SK-N-MC (cell line): Measurements from ENCODE around the gene RALGDS.

Experiments used
- DNase-seq: peaks from one replicate; pipeline ENCODE4 v3.0.0-alpha.2; 2011; ENCODE audit warnings: low read depth, low spot score
- H3K27ac ChIP-seq: fragments of 200-600 bp; sonication (generic); 2 replicates; pipeline ENCODE4 v1.5.1; 2016; ENCODE audit warnings: mixed run types
- H3K36me3 ChIP-seq: fragments of 200-600 bp; sonication (generic); 2 replicates; pipeline ENCODE4 v1.6.1; 2017; ENCODE audit warnings: antibody characterized with exemption, low read length, mixed read lengths; ENCODE audit not compliant: insufficient read depth
- H3K4me3 ChIP-seq: fragments of 200-600 bp; sonication (generic); 2 replicates; pipeline ENCODE4 v1.5.1; 2016
- H3K9ac ChIP-seq: fragments of 200-600 bp; sonication (generic); 2 replicates; pipeline ENCODE4 v1.8.0; 2017; ENCODE audit warnings: mixed run types, mixed read lengths; ENCODE audit not compliant: insufficient read length
- H3K9me3 ChIP-seq: fragments of 200-600 bp; sonication (generic); 2 replicates; pipeline ENCODE4 v1.6.1; 2017; ENCODE audit warnings: low read depth, mild to moderate bottlenecking, antibody characterized with exemption, low read length, moderate library complexity, mixed read lengths
- EZH2 ChIP-seq: fragments of 200-600 bp; sonication (generic); IDR thresholded peaks from one replicate; pipeline ENCODE4 v1.6.1; 2017; ENCODE audit warnings: antibody characterized with exemption
- FOXP2 ChIP-seq: optimal IDR thresholded peaks from 2 replicates; pipeline ENCODE3; 2011; ENCODE audit warnings: mild to moderate bottlenecking, moderate library complexity; ENCODE audit not compliant: insufficient read depth; ENCODE audit errors: extremely low read length, control extremely low read depth
- POLR2AphosphoS5 ChIP-seq: IDR thresholded peaks from 2 replicates; pipeline ENCODE4 v1.6.1; 2012; ENCODE audit warnings: mild to moderate bottlenecking, low read depth, low read length, borderline replicate concordance

RALGDS gene

GRCh38 chr9:133060417-133060841 lies 60.6 kb downstream of the RALGDS start:
- no peak for TF ChIP-seq POLR2AphosphoS5
- no peak for TF ChIP-seq FOXP2
- TF ChIP-seq EZH2: no peak
- Histone ChIP-seq H3K9ac (no peak overlapping the region), H3K4me3 (no peak overlapping the region), H3K27ac (no peak overlapping the region), H3K36me3 (no peaks in the 10 kb centered on the region; the same call in 1 of the 2 replicates), H3K9me3 (no peaks in the 10 kb centered on the region)
- DNase-seq: no peak

GRCh38 chr9:133059623-133060022 lies 61.4 kb downstream of the RALGDS start:
- no peaks in the 10 kb centered on the region for H3K9me3 ChIP-seq
- H3K27ac ChIP-seq: no peak overlapping the region
- peaks cover 8% of the 10 kb centered on the region; the same call in 1 of the 2 replicates for H3K36me3 ChIP-seq
- H3K9ac ChIP-seq: no peak overlapping the region
- TF ChIP-seq POLR2AphosphoS5 (no peak), FOXP2 (no peak), EZH2 (no peak)
- no peak for DNase-seq
- H3K4me3 ChIP-seq: no peak overlapping the region

GRCh38 chr9:133058550-133059320 lies 62.3 kb downstream of the RALGDS start:
- H3K9me3 ChIP-seq: no peaks in the 10 kb centered on the region
- no peak overlapping the region for H3K27ac ChIP-seq
- TF ChIP-seq EZH2 (no peak), FOXP2 (no peak), POLR2AphosphoS5 (no peak; the same call in 1 of the 2 replicates)
- H3K9ac ChIP-seq: no peak overlapping the region
- no peak for DNase-seq
- no peak overlapping the region for H3K4me3 ChIP-seq
- H3K36me3 ChIP-seq: peaks cover 16% of the 10 kb centered on the region

GRCh38 chr9:133058071-133058470 lies 63.0 kb downstream of the RALGDS start:
- no peak for DNase-seq
- Histone ChIP-seq H3K4me3 (no peak overlapping the region), H3K36me3 (peaks cover 21% of the 10 kb centered on the region), H3K27ac (no peak overlapping the region), H3K9ac (no peak overlapping the region), H3K9me3 (no peaks in the 10 kb centered on the region)
- TF ChIP-seq FOXP2 (no peak), EZH2 (no peak)

GRCh38 chr9:133057553-133057952 lies 63.5 kb downstream of the RALGDS start:
- H3K4me3 ChIP-seq: no peak overlapping the region
- H3K9me3 ChIP-seq: no peaks in the 10 kb centered on the region
- DNase-seq: no peak
- TF ChIP-seq EZH2: no peak
- H3K9ac ChIP-seq: no peak overlapping the region
- H3K36me3 ChIP-seq: peaks cover 21% of the 10 kb centered on the region
- no peak overlapping the region for H3K27ac ChIP-seq

- TF ChIP-seq EZH2: no peak
- no peak for TF ChIP-seq POLR2AphosphoS5
- TF ChIP-seq FOXP2: no peak
- H3K4me3 ChIP-seq: no peak overlapping the region
- no peak overlapping the region for H3K9ac ChIP-seq
- no peak for DNase-seq
- H3K36me3 ChIP-seq: peaks cover 26% of the 10 kb centered on the region
- H3K9me3 ChIP-seq: no peaks in the 10 kb centered on the region
- H3K27ac ChIP-seq: no peak overlapping the region
Observed at GRCh38 chr9:133057006-133057405, 64.0 kb downstream of the RALGDS start.

GRCh38 chr9:133056533-133056932 lies 64.5 kb downstream of the RALGDS start:
- no peak for DNase-seq
- H3K9me3 ChIP-seq: no peaks in the 10 kb centered on the region
- H3K36me3 ChIP-seq: peaks cover 31% of the 10 kb centered on the region
- H3K27ac ChIP-seq: no peak overlapping the region
- TF ChIP-seq EZH2: no peak
- TF ChIP-seq POLR2AphosphoS5: no peak
- TF ChIP-seq FOXP2: no peak
- no peak overlapping the region for H3K9ac ChIP-seq
- no peak overlapping the region for H3K4me3 ChIP-seq

- H3K36me3 ChIP-seq: peaks cover 37% of the 10 kb centered on the region
- no peak for DNase-seq
- H3K9me3 ChIP-seq: no peaks in the 10 kb centered on the region
- H3K27ac ChIP-seq: no peak overlapping the region
- TF ChIP-seq FOXP2 (no peak), EZH2 (no peak), POLR2AphosphoS5 (no peak)
- H3K4me3 ChIP-seq: no peak overlapping the region
- H3K9ac ChIP-seq: no peak overlapping the region
Observed at GRCh38 chr9:133055788-133056420, 65.1 kb downstream of the RALGDS start.

- no peaks in the 10 kb centered on the region for H3K9me3 ChIP-seq
- no peak for DNase-seq
- no peak for TF ChIP-seq POLR2AphosphoS5
- TF ChIP-seq FOXP2: no peak
- TF ChIP-seq EZH2: no peak
- peaks cover 44% of the 10 kb centered on the region for H3K36me3 ChIP-seq
- no peak overlapping the region for H3K4me3 ChIP-seq
- no peak overlapping the region for H3K9ac ChIP-seq
- no peak overlapping the region for H3K27ac ChIP-seq
Observed at GRCh38 chr9:133054966-133055365, 66.1 kb downstream of the RALGDS start.
